Iris pigment epithelial cell (primary cell): ENCODE measurements around the gene ZNF554.

Source experiments
- DNase-seq: peaks from one replicate; pipeline ENCODE4 v3.0.0-alpha.2; 2011; ENCODE audit warnings: low read depth

ZNF554 gene

DNA sequence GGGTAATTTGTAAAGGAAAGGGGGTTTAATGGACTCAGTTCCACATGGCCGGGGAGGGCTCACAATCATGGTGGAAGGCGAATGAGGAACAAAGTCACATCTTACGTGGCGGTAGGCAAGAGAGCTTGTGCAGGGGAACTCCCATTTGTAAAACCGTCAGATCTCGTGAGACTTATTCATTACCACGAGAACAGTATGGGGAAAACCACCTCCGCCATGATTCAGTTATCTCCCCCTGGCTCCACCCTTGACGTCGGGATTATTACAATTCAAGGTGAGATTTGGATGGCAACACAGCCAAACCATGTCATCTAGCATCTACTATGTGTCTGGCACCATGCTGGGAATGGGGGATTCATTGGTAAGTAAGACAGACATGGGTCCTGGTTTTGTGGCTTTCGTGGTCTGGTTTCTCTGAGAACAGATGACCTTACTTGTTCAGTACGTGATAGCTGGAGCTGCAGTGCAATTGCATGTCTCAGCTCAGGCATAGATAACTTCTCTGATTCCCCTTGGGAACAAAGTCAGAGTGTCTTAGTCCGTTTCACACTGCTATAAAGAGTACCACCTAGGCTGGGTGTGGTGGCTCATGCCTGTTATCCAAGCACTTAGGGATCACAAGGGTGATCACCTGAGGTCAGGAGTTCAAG, 8.3 kb downstream of the ZNF554 start:
- DNase-seq: no peak

DNA sequence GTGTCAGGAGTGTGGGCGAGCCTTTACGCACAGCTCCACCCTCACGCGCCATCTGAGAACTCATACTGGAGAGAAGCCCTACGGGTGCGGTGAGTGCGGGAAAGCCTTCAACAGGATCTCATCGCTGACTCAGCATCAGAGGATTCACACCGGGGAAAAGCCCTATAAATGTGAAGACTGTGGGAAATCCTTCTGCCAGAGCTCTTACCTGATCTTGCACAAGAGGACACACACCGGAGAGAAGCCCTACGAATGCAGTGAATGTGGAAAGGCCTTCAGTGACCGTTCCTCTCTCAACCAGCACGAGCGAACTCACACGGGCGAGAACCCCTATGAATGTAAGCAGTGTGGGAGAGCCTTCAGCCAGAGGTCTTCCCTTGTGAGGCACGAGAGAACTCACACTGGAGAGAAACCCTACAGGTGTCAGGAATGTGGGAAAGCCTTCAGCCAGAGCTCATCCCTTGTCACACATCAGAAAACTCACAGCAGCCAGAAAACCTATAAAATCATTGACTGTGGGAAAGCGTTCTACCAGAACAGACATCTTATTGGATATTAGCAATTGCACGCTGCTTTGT, 14.7 kb downstream of the ZNF554 start:
- DNase-seq: no peak

DNA sequence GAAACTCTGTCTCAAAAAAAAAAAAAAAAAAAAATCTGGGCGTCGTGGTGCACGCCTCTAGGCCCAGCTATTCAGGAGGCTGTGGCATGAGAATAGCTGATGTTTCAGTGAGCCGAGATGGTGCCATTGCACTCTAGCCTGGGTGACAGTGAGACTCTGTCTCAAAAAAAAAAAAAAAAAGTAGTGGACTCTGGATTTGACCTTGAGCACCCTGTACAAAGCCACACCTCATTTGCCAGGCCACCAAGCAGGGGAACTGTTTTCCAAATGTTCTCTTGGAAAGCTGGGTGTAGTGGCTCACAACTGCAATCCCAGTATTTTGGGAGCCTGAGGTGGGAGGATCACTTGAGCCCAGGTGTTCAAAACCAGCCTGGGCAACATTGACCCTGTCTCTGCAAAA, 17.8 kb downstream of the ZNF554 start:
- no peak for DNase-seq

DNA sequence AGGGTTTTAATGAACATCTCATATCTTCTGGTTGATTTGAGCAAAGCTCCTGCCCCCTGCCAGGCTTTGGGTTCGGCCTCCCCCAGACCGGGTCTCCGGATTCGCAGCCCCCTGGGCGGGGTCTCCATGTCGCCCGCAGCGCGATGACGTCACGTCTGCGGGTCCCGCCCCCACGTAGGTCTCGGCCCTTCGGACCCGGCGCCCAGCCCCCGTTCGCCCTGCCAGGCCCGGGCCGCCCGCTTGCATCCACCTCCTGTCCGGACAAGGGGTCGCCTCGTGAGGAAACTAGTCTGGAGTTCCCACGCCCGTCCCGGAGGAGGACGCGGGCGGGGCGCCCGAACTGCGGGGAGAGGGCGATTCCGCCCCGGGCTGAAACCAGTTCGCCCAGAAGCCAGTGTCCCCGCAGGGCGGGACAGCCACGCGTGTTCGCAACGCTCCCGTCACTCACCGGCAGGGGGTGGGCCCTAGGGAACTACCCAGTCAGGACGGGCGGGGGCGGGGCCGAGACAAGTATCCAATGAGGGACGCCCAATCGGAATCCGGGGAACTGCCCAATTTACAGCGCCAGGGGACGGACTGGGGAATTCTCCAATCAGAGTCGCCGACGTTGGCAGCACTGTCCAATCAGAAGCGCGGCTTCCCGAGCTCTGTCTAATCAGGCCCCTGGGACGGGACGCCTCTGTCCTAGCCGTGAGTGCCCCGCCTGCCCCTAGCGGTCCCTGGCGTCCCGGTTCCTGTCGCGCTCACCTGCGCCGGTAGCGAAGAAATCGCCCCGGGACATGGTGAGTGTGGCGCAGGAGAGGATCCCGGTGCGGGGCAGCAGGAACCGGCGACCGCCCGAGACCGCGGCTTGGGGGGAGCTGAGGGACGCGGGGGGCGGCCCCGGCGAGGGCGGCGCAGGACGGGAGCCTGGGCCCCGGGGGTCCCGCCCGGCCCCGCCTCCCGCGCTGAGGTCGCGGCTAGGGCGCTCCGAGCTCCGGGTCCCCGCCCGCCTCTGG, 21.4 kb downstream of the ZNF554 start, which contains the start of gene ZNF555:
TSS of gene ZNF555 (plus strand) at position 682 of the 998 bp plus-strand sequence. CDS start at position 780, 98 bp downstream.
- DNase-seq: peak; percentile 99

DNA sequence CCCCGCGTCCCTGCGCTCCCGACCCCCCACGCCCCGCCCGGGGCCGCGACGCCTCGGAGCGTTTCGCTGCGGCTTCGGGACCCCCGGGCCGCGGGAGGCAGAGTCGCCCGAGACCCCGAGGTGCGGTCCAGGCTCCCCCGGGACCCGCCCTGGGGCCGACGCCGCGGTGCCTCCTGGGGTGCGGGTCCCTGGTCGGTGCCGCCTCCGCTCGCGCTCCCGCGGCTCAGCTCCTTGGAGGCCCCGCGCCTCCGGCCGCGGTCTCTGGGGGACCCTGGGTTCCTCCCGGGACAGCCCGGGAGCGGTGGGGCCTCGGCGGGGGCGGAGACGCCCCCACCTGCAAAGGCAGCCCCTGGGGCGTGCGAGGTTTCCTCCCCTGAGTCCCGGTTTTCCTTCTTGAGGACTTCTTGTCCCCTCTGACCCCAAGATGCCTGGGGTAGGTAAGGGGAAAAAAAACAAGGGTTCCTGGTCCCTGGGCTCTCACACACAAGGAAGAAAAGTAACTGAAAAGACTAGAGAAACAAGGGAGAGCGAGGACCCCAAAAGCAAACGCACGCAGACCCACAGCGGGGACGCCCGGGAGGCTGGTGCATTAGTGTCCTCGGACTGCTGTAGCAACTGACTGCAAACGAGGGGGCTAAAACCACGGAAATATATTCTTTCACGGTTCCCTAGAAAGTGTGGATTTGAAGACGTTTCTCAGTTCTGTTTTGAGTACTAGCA, 22.3 kb downstream of the ZNF554 start:
- no peak for DNase-seq

DNA sequence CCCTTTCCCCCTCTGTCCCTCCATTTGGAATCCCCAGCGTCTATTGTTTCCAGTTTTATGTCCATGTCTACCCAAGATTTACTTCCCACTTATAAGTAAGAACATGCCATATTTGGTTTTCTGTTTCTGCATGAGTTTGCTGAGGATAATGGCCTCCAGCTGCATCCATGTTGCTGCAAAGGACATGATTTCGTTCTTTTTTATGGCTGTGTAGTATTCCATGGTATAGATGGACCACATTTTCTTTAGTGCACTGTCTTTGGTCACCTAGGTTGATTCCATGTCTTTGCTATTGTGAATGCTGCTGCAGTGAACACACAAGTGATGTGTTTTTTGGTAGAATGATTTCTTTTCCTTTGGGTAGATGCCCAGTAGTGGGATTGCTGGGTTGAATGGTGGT, 25.4 kb downstream of the ZNF554 start:
- DNase-seq: no peak

DNA sequence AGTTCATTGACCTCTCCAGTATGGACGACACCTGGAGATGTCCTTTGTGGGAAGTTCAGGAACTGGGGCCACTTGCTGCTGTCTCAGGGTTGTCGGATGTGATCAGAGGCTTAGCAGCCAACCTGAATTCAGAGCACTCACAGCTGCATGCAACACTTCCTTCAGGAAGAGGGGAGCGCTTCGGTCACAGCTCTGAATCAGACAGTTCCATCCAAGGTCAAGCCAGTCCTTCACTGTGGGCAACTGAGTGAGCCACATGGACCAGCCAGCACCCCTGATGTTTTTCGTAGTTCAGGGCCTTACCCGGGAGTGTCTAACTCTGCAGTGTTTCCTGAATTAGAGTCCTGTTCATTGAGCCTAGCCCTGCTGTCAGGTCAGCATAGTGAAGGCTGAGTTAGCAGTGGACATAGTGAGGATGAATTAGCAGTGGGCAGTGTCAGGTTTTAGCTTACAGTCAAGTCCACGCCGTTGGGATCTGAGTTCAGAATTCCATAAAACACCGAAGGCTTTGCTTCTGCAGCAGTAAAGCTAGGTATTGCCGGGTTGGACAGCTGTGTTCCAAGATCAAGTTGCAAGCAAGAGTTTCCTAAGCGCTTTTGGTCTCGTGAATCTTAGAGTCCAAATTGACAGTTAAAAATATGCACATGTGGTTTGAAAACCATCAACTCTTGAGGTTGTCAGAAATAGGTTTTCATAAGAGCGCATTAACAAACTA, 26.7 kb downstream of the ZNF554 start:
- DNase-seq: no peak

DNA sequence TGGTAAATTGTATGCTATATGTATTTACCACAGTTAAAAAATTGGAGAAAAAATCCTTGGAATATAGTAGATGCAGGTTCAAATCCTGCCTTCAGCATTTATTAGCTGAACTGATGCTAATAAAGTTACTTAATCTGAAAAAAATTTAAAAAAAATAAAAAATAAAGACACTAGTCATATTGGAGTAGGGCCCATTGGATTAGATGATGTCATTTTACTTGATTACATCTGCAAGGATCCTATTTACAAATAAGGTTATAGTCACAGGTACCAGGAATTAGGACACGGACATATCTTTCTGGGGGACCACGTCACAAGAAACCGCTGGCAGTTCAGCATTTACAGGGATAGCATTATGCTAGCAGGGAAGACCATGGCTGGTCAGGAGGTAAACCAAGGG, 27.8 kb downstream of the ZNF554 start:
- no peak for DNase-seq

DNA sequence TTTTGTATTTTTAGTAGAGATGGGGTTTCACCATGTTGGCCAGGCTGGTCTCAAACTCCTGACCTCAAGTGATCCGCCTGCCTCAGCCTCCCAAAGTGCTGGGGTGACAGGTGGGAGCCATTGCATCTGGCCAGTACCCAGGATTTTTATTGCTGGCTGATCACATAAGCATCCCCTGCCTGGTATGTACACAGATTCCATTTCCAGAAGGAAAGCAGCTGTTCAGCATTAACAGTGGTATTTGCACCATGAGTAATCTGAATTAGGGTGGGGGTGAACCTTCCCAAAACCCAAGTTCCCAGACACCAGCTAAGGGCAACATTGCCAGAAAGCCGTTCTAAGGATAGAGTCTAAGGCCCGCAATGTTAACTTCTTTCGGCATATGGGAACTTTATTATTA, 28.9 kb downstream of the ZNF554 start:
- peak; percentile 16 for DNase-seq

DNA sequence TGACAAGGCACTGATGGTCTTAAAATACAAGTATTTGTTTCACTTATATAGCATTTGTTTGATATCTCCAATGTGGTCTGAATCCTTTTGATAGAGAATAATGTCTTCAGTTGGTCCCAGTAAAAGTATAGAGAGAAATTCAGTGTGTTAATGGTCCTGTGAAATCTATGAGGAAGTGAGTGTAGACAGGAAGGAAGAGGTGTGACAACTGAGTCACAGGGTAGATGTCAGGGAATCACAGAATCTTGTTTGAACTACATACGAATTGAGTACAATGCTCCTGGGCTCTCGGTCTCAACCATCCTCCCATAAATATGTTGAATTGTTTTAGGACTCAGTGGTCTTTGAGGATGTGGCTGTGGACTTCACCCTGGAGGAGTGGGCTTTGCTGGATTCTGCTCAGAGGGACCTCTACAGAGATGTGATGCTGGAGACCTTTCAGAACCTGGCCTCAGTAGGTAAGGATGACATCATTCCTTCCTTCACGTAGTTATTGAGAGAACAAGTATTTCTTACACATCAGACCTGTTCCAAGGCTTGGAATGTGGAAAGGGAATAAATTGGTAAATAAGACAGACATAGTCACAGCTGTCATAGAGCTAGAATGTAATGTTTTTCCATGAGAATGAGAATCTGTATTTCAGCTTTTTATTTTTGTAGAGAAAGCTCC, 30.7 kb downstream of the ZNF554 start:
- DNase-seq: no peak

DNA sequence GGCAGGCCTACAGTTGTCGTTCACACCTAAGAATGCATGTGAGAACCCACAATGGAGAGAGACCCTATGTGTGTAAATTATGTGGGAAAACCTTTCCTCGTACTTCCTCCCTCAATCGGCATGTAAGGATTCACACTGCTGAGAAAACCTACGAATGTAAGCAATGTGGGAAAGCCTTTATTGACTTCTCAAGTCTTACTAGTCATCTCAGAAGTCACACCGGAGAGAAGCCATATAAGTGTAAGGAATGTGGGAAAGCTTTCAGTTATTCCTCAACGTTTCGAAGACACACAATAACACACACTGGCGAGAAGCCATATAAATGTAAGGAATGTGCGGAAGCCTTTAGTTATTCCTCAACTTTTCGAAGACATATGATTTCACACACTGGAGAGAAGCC, 32.9 kb downstream of the ZNF554 start:
- DNase-seq: no peak

DNA sequence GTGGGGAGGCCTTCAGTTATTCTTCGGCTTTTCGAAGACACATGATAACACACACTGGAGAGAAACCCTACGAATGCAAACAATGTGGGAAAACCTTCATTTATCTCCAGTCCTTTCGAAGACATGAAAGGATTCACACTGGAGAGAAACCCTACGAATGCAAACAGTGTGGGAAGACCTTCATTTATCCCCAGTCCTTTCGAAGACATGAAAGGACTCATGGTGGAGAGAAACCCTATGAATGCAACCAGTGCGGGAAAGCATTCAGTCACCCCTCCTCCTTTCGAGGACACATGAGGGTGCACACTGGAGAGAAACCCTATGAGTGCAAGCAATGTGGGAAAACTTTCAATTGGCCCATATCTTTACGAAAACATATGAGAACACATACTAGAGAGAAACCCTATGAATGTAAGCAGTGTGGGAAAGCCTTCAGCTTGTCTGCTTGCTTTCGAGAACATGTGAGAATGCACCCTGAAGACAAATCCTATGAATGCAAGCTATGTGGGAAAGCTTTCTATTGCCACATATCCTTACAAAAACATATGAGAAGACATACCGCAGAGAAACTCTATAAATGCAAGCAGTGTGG, 33.4 kb downstream of the ZNF554 start:
- no peak for DNase-seq

DNA sequence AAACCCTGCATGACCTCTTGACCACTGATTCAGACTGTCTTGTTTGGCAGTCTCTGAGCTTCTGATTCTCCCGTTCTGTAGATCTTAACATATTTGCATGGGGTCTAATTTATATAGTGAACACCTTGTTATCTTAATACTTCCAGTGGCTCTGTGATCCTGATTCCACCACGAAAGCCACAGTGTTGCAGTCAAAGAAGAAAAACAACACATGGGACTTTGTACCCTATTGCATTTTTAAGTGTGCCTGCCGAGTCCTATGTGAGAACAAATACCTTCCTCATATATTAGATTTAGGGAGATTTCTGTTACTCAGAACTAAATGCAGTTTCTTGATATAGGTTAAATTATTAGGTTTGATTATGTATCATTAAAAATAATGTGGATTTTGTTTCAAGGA, 35.2 kb downstream of the ZNF554 start:
- no peak for DNase-seq

DNA sequence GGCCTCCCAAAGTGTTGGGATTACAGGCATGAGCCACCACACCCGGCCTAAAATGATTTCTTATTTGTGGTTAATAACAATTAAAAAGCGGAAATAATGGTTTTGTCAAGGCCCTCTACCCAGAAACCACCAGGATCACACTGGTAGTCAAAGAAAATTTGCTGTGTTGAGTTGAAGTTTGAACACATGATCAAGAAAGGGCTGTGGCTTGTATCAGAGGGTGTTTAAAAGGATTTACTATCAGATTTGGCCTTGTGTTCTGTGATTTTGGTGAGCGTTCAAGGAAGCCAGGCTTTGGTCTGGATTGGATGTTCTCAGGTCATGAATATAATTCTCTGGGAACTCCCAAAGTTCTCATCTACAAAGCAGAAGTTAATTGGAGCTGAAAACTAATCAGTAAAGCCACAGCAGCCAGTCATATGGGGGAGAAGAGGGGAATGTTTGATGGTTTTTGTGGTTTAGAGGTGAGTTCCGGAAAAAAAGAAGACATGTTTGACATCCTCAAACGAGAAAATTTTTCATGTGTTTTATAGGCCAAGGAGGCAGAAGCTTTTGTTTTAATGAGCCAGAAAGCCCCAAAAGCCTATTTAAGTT, 36.9 kb downstream of the ZNF554 start:
- no peak for DNase-seq

DNA sequence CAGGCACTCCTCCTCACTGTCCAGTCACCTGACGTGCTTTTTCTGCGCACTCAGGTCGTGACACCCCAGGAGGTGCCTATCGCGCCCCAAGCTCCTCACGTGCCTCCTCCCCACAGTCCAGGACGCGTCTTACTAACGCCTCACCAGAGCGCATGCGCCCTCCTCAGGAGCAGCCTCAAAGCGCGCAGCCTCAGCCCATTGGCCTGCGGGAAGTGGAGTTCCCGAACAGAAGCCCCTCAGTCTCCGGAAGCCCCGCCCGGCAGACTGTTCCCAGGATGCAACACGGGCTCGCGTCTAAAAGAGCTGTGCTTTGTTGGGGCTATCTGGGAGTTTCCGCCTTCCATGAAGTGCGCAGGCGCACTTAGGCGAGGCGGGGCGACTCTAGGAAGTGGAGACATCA, 39.2 kb downstream of the ZNF554 start:
- no peak for DNase-seq

DNA sequence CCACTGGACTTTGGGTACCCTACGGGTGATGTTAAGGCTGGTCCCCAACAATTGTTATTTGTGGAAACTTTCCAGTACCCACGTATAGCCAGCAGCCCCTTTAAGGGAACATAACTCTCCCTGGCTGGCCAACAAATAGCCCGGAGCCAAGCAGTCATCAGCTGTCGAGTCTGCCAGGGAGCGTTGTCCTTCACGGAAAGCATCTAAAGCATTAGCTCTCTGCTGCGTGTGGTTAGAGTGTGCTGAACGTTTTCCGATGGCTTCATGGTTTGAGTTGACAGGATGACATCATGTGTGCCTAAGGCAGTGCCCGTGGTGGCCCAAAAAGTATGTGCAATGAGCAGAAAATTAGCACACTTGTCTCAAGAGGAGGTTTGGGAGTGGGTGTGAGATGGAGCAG, 44.1 kb downstream of the ZNF554 start:
- DNase-seq: no peak

DNA sequence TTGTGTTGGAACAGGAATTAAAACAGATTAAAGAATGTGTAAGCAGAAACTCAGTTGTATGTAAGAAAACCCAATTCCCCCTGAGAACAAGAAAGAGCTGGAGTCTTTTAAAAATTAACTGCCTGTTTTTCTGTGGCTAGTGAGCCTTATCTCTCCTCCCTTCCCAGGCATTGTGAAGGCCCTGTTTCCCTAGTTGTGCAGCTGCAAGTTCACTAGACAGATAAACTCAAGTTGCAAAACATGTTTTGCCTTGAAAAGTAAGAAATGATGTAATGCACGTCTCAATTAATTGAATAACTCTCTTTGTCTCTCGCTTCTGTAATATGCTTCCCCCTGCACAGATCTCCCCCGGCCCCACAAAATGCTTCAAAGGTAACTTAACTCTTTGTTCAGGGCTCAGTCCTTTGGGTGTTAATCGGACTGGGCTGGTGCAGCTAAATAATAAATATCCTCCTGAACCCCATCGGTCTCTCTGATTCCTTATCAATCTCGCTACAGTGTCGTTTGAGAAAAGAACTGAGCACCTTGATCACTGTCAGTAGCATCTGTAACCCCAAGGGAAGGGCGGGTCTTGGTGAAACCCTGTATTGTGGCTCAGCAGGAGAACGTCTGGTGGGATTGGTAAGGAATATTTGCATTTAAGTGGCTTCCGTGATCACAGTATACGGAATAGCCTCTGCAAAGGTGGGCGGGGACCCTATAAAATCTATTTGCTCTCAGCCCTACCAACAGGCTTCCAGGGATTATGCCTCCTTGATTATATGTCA, 45.8 kb downstream of the ZNF554 start:
- DNase-seq: peak; percentile 28

DNA sequence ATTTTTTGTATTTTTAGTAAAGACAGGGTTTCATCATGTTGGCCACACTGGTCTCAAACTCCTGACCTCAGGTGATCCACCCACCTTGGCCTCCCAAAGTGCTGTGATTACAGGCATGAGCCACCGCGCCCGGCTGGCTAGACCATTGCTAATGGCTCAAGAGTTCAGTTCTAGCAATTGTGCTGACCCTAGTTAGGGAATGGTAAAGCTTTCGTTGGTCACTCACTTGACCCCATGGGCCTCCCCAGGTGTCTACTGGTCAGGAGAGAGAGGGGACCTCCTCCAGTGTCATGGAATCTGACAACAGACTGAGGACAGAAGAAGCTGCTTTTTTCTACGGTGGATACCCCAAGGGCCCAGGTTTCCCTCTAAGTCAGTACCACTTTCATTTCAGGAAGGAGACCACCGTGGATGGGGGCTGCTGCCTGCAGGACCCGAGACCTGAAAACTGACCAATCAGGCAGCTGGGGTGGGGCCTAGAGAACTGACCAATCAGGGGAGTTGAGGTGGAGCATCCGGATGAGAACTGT, 46.9 kb downstream of the ZNF554 start:
- no peak for DNase-seq
